HFF-Myc (cell line): Measurements from ENCODE around the gene MUC6.

Source experiments
- DNase-seq: peaks from one replicate; pipeline ENCODE4 v3.0.0-alpha.2; 2011; ENCODE audit warnings: low read depth; ENCODE audit errors: extremely low read depth
- H3K4me3 ChIP-seq: replicated peaks from 2 replicates; pipeline ENCODE4 v1.5.1; 2011; ENCODE audit warnings: low read depth, mild to moderate bottlenecking, control low read depth, low read length
- TF ChIP-seq, protein P1 (sequence below): IDR thresholded peaks from 2 replicates; pipeline ENCODE4 v1.5.1; 2012; ENCODE audit warnings: mild to moderate bottlenecking, low read depth, low read length, control low read depth; ENCODE audit errors: missing control alignments

The MUC6 gene, protein sequence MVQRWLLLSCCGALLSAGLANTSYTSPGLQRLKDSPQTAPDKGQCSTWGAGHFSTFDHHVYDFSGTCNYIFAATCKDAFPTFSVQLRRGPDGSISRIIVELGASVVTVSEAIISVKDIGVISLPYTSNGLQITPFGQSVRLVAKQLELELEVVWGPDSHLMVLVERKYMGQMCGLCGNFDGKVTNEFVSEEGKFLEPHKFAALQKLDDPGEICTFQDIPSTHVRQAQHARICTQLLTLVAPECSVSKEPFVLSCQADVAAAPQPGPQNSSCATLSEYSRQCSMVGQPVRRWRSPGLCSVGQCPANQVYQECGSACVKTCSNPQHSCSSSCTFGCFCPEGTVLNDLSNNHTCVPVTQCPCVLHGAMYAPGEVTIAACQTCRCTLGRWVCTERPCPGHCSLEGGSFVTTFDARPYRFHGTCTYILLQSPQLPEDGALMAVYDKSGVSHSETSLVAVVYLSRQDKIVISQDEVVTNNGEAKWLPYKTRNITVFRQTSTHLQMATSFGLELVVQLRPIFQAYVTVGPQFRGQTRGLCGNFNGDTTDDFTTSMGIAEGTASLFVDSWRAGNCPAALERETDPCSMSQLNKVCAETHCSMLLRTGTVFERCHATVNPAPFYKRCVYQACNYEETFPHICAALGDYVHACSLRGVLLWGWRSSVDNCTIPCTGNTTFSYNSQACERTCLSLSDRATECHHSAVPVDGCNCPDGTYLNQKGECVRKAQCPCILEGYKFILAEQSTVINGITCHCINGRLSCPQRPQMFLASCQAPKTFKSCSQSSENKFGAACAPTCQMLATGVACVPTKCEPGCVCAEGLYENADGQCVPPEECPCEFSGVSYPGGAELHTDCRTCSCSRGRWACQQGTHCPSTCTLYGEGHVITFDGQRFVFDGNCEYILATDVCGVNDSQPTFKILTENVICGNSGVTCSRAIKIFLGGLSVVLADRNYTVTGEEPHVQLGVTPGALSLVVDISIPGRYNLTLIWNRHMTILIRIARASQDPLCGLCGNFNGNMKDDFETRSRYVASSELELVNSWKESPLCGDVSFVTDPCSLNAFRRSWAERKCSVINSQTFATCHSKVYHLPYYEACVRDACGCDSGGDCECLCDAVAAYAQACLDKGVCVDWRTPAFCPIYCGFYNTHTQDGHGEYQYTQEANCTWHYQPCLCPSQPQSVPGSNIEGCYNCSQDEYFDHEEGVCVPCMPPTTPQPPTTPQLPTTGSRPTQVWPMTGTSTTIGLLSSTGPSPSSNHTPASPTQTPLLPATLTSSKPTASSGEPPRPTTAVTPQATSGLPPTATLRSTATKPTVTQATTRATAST (N-terminal part only)

DNA sequence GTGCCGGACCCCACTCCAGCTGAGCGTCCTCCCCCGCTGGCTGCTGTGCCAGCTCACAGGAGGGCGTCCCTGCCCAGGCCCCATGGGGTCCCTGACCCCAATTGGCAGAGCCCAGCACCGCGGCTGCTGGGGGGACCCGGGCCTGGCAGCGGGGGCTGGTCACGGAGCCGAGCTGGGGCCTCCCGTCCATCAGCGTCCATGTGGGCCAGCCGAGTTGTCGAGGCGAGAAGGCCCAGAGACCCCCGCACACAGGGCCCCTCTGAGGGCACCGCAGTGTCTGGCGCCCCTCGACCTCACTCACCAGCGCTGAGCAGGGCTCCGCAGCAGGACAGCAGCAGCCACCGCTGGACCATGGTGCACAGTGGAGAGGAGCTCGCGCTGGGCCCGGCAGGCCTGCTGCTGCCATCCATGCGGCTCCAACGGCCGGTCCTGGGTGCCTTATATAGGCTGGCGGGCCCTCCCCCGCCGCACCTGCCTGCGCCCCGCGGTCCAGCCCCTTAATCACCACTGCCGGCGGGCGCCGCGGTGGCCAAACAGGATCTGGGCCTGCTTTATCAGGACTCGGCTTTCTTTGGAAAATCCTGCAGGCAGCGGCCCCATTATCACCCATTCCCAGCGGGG, at the start of gene MUC6:
TSS of gene MUC6 (minus strand) at position 416 of the 621 bp plus-strand sequence. CDS start at position 353, 63 bp downstream.
- TF ChIP-seq, protein P1, sequence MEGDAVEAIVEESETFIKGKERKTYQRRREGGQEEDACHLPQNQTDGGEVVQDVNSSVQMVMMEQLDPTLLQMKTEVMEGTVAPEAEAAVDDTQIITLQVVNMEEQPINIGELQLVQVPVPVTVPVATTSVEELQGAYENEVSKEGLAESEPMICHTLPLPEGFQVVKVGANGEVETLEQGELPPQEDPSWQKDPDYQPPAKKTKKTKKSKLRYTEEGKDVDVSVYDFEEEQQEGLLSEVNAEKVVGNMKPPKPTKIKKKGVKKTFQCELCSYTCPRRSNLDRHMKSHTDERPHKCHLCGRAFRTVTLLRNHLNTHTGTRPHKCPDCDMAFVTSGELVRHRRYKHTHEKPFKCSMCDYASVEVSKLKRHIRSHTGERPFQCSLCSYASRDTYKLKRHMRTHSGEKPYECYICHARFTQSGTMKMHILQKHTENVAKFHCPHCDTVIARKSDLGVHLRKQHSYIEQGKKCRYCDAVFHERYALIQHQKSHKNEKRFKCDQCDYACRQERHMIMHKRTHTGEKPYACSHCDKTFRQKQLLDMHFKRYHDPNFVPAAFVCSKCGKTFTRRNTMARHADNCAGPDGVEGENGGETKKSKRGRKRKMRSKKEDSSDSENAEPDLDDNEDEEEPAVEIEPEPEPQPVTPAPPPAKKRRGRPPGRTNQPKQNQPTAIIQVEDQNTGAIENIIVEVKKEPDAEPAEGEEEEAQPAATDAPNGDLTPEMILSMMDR: no peak
- DNase-seq: no peak
- H3K4me3 ChIP-seq: no peak within 1 kb of the TSS

DNA sequence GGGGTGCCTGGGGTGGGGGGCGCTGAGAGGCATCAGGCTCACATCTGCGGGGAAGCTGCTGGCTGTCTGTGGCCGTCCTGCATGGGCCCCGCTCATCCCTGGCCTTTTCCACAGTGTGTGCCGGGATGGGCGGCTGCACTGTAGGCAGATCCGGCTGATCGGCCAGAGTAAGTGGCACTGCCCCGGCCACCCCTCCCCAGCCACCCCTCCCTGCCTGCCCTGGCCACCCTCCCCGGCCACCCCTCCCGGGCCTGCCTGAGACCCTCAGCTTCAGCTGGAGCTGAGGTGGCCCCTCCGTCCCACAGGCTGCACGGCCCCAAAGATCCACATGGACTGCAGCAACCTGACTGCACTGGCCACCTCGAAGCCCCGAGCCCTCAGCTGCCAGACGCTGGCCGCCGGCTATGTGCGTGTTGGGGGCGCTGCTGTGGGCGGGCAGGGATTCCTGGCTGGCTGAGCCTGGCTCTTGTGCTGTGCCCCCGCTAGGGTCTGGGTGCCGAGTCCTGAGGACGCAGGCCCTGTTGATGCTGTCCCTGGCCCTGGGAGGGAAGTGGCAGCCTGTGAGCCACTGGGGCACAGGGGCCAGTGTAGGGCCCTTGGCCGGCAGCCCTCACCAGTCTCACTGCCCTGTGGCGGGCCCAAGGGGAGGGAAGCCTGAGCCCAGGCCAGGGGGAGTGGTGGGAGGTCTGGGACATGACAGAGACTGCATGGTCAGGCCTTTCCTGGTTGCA, 49.1 kb upstream of the MUC6 start:
- TF ChIP-seq, protein P1: no peak
- H3K4me3 ChIP-seq: no peak overlapping the region
- no peak for DNase-seq

DNA sequence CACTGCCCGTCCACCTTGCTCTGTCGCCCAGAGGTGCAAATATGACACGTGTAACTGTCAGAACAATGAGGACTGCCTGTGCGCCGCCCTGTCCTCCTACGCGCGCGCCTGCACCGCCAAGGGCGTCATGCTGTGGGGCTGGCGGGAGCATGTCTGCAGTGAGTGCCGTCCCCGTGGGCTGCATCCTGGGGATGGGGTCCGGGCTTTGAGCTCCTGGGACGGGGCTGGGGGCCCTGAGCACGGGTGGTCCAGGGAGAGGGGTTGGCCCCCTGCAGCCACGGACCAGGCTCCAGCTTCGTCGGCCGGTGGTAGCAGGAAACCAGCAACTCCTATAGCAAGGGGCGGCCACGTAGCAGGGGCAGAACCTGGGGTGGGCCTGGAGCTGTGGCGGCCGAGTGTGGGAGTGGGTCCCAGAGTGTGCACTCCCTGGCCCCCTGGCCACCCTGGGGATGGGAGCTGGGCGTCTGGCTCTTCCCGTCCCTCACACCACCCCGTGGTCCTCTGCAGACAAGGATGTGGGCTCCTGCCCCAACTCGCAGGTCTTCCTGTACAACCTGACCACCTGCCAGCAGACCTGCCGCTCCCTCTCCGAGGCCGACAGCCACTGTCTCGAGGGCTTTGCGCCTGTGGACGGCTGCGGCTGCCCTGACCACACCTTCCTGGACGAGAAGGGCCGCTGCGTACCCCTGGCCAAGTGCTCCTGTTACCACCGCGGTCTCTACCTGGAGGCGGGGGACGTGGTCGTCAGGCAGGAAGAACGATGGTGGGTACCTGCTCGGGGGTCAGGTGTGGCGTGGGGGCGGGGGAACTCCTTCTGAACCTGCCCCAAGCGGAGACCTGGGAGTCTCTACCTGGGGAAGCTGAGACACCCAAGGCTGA, 48.3 kb upstream of the MUC6 start:
- TF ChIP-seq, protein P1: no peak
- no peak for DNase-seq
- no peak overlapping the region for H3K4me3 ChIP-seq

DNA sequence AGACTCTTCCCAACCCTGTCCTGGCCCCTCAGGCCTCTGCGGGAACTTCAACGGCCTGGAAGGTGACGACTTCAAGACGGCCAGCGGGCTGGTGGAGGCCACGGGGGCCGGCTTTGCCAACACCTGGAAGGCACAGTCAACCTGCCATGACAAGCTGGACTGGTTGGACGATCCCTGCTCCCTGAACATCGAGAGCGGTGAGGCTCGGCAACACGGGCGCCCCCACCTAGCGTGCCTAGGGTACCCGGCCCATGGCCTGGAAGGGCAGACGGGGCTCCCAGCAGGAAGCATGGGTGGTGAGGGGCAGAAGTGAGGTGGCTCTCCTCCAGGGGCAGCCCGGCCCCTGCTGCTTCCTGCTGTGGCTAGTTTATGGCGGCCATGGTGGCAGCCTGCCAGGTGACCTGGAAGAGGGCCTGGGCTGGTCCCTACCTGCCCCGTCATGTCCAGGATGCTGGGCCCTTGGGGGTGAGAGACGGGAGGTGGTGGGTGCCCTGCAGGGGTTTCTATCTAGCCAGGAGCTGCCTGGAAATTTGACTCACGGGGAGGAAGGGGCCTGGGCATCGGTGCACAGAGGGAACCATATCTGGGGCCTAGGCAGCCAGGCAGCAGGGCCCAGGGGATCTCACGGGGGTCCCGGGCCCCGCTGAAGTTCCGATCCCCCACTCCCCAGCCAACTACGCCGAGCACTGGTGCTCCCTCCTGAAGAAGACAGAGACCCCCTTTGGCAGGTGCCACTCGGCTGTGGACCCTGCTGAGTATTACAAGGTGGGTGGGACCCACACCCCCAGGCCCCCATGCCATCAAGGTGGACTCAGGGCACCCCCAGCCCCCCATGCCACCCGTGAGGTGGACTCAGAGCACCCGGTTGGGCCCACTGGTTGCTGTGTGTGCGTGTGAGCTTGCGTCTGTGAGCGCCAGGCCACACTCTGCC, 47.4 kb upstream of the MUC6 start:
- no peak for DNase-seq
- no peak overlapping the region for H3K4me3 ChIP-seq
- TF ChIP-seq, protein P1: no peak
